Stimulated activated effector memory CD8-positive, alpha-beta T cell treated with anti-CD3 and anti-CD28 coated beads, Interleukin-12 subunit alpha, Interleukin-12 subunit beta, amount 100 ng/mL, for 72 hours (primary cell): Measurements from ENCODE around the gene PRPF6.

ENCODE experiments used
- ATAC-seq: fragments of 150-1000 bp; cut with Tn5 transposase; 2 replicates; pipeline ENCODE4 v1.10.0; 2021
- DNase-seq, 2 donors: peaks; one replicate each; pipeline ENCODE4 v3.0.0; 2021 to 2022; ENCODE audit warnings: low spot score in 2 of 2
- H3K27ac Mint-ChIP-seq: one replicate; pipeline ENCODE4 v1.8.0; 2022; ENCODE audit warnings: mild to moderate bottlenecking, mixed read lengths
- H3K36me3 Mint-ChIP-seq: one replicate; pipeline ENCODE4 v1.8.0; 2022; ENCODE audit warnings: mild to moderate bottlenecking, mixed read lengths
- H3K4me1 Mint-ChIP-seq: one replicate; pipeline ENCODE4 v1.8.0; 2022; ENCODE audit warnings: mixed read lengths
- H3K4me3 Mint-ChIP-seq: one replicate; pipeline ENCODE4 v1.8.0; 2022; ENCODE audit warnings: mild to moderate bottlenecking, mixed read lengths
- H3K9me3 Mint-ChIP-seq: one replicate; pipeline ENCODE4 v1.8.0; 2022; ENCODE audit warnings: mixed read lengths

PRPF6 gene

DNA sequence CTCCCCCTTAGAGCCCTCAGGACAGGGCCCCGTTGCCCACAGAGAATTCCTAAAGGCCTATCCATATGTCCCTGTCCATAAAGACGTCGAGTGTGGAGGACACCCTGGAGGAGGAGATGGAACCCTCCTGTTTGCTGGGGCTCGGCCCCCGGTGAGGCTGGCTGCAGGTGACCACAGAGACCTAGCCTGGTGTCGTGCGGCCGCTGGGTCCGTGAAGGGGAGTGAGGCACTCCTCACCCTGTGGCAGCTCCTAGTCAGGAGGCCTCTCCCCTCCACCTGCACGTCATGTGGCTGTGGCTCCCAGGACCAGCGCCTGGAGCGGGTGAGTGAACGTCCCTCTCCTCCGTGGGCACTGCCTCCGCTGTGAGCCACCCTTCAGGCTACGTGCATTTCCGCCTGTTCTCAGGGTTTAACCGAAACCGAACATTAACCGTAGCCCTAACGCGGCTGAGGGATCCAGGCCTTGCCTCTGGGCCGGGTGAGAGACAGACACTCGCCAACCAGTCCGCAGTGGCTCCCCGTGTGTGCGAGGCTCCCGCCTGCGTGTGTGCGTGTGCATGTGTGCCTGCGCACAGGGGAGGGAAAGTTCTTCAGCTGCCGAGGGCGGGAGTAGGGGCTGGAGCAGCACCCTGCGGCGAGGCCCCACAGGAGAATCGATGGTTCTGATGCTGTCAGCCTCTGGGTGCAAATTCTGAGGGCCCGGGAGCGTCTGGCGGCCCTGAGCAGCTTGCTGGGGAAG lies 76.1 kb downstream of the PRPF6 start:
- Mint-ChIP-seq H3K27ac (peak overlapping the region; percentile 82), H3K4me3 (peak overlapping the region; percentile 78), H3K36me3 (peaks cover 12% of the 10 kb centered on the region), H3K9me3 (no peaks in the 10 kb centered on the region), H3K4me1 (peaks cover 41% of the 10 kb centered on the region)
- peak; percentile 71 for ATAC-seq
- no peak for DNase-seq

DNA sequence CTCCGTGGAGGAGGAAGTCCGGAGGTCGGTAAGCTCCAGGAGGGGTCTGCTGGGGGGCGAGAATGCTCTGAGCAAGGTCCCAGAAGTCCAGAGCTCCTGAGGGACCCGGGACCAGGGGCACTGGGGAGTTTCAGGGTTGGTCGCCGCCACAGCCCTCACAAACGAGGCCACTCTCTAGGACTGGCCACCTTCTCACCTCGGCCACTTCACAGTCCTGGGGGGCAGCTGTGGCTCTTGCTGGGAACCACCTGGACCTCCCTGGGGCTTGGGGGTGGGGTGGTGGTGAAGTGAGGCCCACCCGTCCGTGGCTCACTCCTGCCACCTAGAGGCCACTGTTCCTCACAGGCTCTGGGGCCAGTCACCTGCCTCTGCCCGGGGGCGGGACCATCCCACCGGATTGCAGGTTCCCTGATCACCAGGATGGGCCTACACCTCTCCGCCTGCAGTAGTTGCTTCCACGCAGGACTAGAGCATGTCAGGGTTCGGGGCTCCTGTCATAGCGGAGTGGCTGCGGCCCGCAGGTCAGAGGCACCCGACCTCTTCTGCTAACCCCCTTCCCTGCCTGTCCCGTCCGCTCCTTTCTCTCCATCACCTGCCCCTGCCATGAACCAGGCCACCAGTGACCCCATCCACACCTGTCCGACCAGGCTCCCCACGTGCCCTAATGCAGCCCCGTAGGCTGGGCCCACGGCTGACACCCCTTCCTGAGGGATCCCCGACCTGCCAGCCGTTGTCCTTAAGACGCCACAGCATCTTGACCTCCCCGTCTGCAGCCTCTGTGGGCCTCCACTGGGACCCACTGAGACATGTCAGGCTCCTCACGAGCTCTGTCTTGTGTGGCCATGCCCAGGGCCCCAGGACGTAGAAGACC lies 76.9 kb downstream of the PRPF6 start:
- peak overlapping the region; percentile 82 for H3K27ac Mint-ChIP-seq
- peak; percentile 83 for ATAC-seq

DNA sequence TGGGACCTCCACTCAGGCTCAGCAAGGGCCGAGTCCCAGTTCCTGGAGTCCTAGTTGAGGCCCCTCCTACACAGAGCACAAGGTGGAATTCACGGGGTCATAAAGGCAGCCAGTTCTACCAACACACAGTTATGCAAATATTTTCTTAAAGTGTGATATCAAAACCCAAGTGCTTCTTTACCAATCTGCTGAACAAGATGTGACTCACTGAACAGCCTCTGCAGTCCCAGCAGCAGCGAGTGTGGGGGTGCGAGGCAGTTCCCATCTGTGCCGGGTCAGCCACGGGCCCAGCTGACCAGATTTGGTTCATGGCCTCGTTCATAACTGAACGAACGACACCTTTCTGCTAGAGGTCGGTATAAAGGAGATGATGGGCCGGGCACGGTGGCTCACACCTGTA lies 77.6 kb downstream of the PRPF6 start:
- H3K27ac Mint-ChIP-seq = no peak overlapping the region
- H3K4me3 Mint-ChIP-seq = peak overlapping the region; percentile 78
- H3K4me1 Mint-ChIP-seq = peaks cover 43% of the 10 kb centered on the region
- DNase-seq (no peak), ATAC-seq (no peak)
- H3K36me3 Mint-ChIP-seq = peaks cover 19% of the 10 kb centered on the region
- H3K9me3 Mint-ChIP-seq = no peaks in the 10 kb centered on the region

More for the DNA sequence above, 76.9 kb downstream of the PRPF6 start:
- peaks cover 13% of the 10 kb centered on the region for H3K36me3 Mint-ChIP-seq
- peaks cover 46% of the 10 kb centered on the region for H3K4me1 Mint-ChIP-seq
- no peaks in the 10 kb centered on the region for H3K9me3 Mint-ChIP-seq
- H3K4me3 Mint-ChIP-seq = peak overlapping the region; percentile 78
- DNase-seq = peak; percentile 88 to 92

DNA sequence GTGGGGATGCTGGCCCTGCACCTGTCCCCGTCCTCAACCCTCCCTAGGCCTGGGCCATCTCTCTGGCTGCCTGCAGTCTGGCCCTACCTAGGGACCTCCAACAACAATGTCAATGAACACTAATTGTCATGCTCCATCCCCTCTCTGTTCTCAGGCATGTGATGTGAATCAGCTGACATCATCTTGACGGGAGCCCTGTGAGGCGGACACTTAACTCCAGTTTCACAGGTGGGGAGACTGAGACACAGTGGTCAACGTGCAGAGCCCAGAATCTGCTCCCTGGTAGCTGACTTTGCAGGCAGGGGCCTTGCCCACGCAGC lies 81.3 kb downstream of the PRPF6 start:
- H3K36me3 Mint-ChIP-seq = peaks cover 51% of the 10 kb centered on the region
- H3K4me3 Mint-ChIP-seq = peak overlapping the region; percentile 82
- peak overlapping the region; percentile 92 for H3K27ac Mint-ChIP-seq

DNA sequence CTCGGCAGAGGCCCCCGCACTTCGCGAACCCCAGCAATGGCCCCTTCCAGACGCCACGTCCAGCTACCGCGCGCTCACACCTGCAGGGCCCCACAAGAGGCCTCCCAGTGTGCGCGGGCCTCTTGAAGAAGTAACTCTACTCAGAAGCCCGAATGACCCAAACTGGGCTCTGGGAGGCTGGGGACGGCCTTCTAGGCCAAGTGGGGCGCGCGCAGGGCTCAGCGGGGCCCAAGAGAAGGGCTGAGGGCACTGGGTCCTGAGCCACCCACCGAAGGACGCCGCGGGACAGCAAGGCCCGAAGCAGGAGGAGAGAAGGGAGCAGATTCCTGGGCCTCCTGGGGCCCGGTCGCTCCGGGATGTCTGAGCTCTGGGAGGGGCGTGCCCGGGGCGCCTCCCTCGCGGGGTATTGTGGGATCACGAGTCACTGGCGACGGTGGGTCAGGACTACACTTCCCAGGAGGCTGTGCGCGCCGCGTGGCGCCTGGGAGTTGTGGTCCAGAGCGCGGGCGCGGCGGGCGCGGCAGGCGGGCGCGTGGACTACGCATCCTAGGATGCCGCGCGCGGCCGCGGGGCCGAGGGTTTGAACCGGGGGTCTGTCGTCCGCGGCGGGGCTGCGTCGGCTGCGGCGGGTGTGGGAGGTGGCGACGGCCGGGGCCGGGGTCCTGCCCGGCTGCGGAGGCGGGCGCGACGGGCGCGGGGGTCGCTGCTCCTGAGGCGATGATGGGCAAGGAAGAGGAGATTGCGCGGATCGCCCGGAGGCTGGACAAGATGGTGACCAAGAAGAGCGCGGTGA lies 81.9 kb downstream of the PRPF6 start, which contains the start of gene TCEA2:
TSS of gene TCEA2 (plus strand) at position 603 of the 793 bp plus-strand sequence. CDS start at position 718, 115 bp downstream.
- H3K4me3 Mint-ChIP-seq = peak within 1 kb of the TSS; percentile 82
- H3K9me3 Mint-ChIP-seq = no peaks in the 10 kb centered on the region
- DNase-seq = peak; percentile 85 to 95
- peak; percentile 87 for ATAC-seq
- H3K36me3 Mint-ChIP-seq = peaks cover 57% of the 10 kb centered on the region
- H3K27ac Mint-ChIP-seq = peak within 1 kb of the TSS; percentile 92
- peaks cover 65% of the 10 kb centered on the region for H3K4me1 Mint-ChIP-seq

More for the DNA sequence above, 81.3 kb downstream of the PRPF6 start:
- Mint-ChIP-seq H3K4me1 (peaks cover 64% of the 10 kb centered on the region), H3K9me3 (no peaks in the 10 kb centered on the region)
- DNase-seq (no peak), ATAC-seq (no peak)

DNA sequence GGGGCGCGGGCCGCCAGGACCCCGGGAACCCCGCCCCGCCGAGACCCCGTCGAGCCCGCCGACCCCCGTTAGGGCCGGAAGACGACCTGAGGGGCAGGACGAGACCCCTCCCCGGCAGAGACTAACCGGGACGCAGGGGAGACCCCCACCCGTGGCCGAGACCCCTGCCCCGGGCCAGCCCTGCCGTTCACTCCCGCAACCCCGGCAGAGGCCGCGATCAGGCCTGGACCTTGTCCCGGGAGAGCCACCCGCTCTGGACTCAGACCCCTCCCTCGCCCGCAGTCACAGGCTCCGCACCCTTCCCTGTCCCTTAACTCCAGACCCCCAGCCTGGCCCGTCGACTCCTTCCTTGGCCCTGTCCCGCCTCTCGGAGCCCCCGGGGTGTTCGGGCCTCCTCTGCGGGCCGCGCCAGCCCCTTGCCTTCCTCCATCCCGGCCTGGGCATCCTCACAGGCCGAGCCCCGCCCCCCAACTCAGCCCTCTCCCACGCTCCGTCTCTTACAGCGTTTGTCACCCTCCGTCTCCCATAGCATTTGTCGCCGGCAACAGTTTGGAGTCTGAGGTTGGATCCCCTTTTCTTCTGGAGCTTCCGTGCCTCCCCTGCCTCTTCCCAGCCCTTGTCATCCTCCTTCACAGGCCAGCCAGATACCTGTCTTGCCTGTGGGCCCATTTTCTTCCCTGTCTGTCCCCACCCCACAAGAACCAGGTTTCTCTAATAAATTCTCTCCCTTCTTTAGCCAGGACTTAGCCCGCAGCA lies 82.6 kb downstream of the PRPF6 start:
- Mint-ChIP-seq H3K4me3 (peak overlapping the region; percentile 82), H3K27ac (peak overlapping the region; percentile 92), H3K9me3 (no peaks in the 10 kb centered on the region), H3K36me3 (peaks cover 58% of the 10 kb centered on the region), H3K4me1 (peaks cover 65% of the 10 kb centered on the region)
- DNase-seq (no peak), ATAC-seq (peak; percentile 2)

DNA sequence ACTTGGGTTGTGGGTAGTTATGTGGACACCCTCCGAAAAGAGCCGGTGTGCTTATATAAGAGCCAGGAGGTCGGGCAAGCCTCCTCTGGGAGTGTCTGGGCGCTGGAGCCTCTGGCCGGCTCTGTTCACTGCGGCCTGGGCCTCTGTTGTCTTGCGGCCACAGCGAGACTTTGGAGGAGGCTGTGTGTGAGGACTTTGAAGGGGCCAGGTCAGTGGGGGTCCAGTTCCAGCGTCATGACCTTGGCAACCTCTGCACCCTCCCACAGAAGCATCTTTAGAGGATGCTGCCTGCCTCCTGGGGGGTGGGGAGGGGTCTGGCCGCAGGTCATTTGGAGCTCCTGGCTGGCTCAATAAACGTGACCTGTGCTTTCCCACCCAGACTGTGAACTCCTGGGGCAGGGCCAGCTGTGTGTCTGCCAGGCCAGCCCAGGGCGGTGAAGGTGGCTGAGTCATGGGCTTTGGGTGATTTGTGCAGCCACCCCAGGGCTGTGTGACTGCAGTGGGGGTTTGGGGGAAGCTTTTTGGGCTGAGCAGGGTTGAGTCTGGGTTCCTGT lies 83.3 kb downstream of the PRPF6 start:
- peaks cover 57% of the 10 kb centered on the region for H3K36me3 Mint-ChIP-seq
- H3K9me3 Mint-ChIP-seq = no peaks in the 10 kb centered on the region
- DNase-seq = no peak
- peak overlapping the region; percentile 82 for H3K4me3 Mint-ChIP-seq
- H3K27ac Mint-ChIP-seq = peak overlapping the region; percentile 92
- ATAC-seq = no peak
- peaks cover 62% of the 10 kb centered on the region for H3K4me1 Mint-ChIP-seq

DNA sequence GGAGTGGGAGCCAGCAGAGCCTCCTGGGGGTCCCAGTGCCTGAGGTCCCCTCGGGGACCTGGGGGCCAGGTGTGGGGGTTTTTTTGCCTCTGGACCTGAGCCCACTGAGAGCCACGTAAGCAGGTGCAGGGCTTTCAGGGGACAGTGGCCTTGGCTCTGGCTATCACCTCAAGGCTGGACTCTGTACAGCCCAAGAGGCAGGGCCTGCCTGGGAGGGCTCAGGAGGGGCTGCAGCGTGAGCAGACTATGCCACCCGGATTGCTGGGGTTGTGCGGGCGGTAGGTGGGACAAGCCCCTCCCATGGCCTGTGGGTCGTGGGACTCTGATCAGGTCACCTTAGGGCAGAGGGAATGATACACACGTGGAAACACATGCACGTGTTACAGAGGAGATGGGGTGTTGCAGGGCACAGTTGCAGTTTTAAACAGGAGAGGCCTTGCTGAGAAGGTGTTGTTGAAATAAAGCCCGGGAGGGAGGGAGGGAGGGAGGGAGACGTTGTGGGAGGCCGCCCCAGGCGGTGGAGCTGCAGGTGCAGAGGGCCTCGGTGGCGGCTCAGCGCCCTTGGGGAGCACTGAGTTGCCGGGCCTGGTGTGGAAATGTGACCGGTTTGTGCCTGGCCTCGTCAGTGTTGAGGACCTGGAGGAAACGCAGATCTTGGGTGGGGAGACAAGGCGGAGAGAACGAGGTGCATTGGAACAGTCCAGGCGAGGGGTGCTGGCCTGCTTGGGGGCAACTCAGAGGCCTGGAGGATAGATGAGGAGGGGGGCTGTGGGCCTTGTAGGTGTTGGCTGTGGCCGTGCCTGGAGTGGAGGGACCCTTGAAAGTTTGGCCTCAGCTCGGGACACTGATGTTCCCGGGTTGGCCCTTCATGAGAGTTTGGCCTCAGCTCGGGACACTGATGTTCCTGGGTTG lies 84.4 kb downstream of the PRPF6 start:
- peak overlapping the region; percentile 82 for H3K4me3 Mint-ChIP-seq
- peaks cover 58% of the 10 kb centered on the region for H3K4me1 Mint-ChIP-seq
- peak overlapping the region; percentile 92 for H3K27ac Mint-ChIP-seq
- peaks cover 58% of the 10 kb centered on the region for H3K36me3 Mint-ChIP-seq
- H3K9me3 Mint-ChIP-seq = no peaks in the 10 kb centered on the region
- DNase-seq = no peak
- no peak for ATAC-seq

DNA sequence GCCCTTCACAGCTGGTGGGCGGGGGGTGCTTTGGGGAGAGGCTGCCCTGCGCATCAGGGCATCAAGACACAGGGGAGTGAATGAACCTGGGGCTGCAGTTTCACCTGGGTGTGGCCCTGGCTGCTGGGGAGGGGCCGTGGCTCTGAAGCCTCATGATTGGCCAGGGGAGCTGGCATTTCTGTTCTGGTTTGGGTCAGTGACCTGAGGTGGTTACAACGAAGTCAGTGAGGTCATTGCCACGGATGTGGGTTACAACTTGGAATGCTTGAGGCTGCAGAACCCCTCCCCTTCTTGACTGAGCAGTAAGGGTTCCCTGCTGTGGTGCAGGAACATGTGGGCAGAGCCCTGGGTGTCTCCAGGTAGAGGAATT lies 85.0 kb downstream of the PRPF6 start:
- Mint-ChIP-seq H3K9me3 (no peaks in the 10 kb centered on the region), H3K36me3 (peaks cover 64% of the 10 kb centered on the region), H3K4me3 (peak overlapping the region; percentile 82), H3K4me1 (peaks cover 58% of the 10 kb centered on the region), H3K27ac (peak overlapping the region; percentile 91)
- ATAC-seq (peak; percentile 80), DNase-seq (peak; percentile 45 to 86)

DNA sequence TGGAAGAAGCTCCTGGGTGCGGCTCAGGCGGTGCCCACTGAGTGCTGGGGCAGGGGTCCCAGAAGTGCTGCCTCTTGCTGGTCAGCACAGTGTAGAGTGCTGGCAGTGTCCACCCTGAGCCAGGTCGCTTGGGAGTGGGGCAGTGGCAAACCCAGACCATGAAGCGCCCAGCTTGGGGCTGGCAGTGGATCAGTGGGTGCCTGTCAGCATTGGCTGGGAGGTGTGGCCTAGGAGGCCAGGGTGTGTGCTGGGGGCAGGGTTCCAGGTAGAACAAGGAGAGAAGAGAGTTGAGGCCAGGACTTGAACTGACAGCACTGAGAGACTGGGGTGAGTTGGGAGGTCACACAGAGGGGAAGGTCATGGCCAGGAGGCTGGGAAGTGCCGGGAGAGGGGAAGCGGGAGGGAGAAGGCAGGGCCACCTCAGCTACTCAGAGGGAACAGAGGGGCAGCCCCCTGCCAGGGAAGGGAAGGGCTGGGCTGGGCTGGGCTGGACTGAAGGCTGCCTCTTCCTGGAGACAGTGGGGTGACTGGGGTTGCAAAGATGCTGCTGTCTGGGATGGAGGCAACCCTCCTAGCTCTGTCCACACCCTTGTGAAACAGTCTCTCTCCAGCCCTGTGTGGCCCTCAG lies 86.2 kb downstream of the PRPF6 start:
- no peak overlapping the region for H3K4me3 Mint-ChIP-seq
- no peaks in the 10 kb centered on the region for H3K9me3 Mint-ChIP-seq
- peaks cover 71% of the 10 kb centered on the region for H3K36me3 Mint-ChIP-seq
- DNase-seq (no peak), ATAC-seq (no peak)
- H3K27ac Mint-ChIP-seq = peak overlapping the region; percentile 79
- peaks cover 61% of the 10 kb centered on the region for H3K4me1 Mint-ChIP-seq

DNA sequence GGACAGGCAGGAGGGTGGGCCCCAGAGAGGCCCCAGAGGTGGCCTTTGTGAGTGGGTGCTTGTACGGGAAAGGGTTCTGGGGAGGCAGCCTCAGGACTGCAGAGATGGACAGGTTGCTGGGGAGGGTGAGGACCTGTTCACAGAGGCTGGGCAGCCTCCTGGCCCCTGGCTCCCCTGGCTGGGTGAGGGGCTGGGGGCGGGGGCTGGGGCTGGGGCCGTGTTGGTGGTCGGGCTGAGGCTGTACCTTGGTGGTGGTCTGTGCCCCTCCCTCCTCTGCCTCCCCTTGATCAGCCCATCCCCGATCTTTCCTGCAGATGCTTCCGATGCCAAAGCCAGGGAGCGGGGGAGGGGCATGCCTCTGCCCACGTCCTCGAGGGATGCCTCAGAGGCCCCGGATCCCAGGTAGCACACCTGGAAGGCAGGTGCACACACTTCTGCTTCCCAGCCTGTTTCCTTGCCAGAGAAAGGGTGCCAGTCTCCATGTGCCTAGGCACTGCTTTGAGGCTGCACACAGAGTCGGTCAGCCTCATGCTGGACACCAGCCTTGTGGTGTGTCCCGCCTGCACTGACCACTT lies 86.9 kb downstream of the PRPF6 start:
- Mint-ChIP-seq H3K4me1 (peaks cover 61% of the 10 kb centered on the region), H3K27ac (peak overlapping the region; percentile 79), H3K9me3 (no peaks in the 10 kb centered on the region), H3K4me3 (no peak overlapping the region), H3K36me3 (peaks cover 78% of the 10 kb centered on the region)
- ATAC-seq (no peak), DNase-seq (no peak)

DNA sequence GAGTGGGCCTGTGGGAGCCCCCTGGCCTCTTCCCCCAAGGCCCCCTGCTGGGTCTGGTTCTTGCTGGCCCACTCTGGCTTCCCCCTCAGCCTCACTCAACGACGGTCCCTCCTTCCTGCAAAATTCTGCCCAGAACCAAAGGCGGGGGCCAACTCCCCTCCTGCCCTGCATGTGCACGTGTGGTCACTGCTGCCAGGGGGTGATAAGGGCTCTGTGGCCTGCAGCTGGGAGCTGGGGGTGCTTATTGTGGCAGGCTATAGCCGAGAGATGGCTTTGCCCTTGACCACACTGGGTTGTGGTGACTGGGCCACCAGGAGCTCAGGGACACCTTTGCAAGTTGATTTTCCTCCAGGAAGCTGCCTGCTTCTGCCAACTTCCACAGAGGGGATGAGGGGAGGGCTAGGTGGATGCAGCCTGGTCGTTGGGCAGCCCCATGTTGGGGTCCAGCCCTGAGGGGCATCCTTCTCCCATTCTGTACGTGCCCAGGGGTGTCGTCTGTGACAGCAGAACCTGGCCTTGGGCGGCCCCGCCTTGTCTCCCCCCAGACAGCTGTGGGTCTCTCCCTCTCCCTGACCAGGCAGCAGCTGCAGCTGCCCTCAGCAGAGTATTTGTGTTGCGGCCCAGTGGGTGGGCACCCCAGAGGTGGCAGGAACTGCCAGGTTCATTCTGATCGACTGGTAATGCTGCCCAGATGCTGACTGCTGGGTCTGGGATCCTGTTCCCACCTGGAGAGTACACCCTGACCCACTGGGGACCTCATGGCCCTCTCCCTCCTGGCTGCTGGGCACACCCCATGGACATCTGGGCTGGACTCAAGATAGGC lies 87.7 kb downstream of the PRPF6 start:
- Mint-ChIP-seq H3K36me3 (peaks cover 78% of the 10 kb centered on the region), H3K9me3 (no peaks in the 10 kb centered on the region), H3K4me3 (no peak overlapping the region), H3K27ac (peak overlapping the region; percentile 79), H3K4me1 (peaks cover 60% of the 10 kb centered on the region)
- DNase-seq = no peak
- no peak for ATAC-seq
